Measurements from ENCODE around the gene ABCG2. TPM values are rescaled to one million over a fixed set of nuclear protein-coding genes. Genes with fewer than 3 reads are reported as not detected.

Gene ABCG2
- total and polyA plus RNA-seq, 11 donors: 0.27 to 8.0 (median 2.7) TPM

DNA sequence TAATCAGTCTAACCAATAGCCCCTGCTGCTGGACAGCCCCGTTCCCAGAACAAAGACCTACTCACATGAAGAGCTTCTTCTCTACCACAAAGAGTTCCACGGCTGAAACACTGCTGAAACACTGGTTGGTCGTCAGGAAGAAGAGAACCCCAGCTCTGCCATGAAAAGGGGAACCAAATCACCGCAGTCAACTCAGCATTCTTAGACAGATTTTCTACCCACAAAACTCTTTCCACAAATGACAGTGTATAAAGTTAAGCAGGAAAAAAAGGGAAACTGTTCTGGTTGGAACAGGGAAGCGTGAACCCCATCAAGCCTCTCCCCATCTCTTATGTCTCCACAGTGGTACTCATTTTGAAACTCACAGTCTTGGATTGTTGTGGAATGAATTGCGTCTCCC lies 57.3 kb downstream of the ABCG2 start:
- Histone ChIP-seq H3K4me1 (peaks cover 0 to 6% (median 0%) of the 10 kb centered on the region in 12 donors), H3K27ac (no peak overlapping the region), H3K27me3 (no peaks in the 10 kb centered on the region), H3K9me3 (no peaks in the 10 kb centered on the region), H3K4me3 (no peak overlapping the region), H3K36me3 (peaks cover 0 to 5% (median 0%) of the 10 kb centered on the region in 9 donors)
- ATAC-seq (peak in 3 of 4 donors; percentile 38 to 79 (median 72)), DNase-seq (peak in 3 of 5 donors; percentile 16 to 29 (median 26))
- 85 to 93% (median 90%) methylated on average over 6 of the region's 6 CpGs for WGBS, 4 donors
- no peak for TF ChIP-seq POLR2A (IDR thresholded peaks at IDR 0.05)
- TF ChIP-seq, protein P1, sequence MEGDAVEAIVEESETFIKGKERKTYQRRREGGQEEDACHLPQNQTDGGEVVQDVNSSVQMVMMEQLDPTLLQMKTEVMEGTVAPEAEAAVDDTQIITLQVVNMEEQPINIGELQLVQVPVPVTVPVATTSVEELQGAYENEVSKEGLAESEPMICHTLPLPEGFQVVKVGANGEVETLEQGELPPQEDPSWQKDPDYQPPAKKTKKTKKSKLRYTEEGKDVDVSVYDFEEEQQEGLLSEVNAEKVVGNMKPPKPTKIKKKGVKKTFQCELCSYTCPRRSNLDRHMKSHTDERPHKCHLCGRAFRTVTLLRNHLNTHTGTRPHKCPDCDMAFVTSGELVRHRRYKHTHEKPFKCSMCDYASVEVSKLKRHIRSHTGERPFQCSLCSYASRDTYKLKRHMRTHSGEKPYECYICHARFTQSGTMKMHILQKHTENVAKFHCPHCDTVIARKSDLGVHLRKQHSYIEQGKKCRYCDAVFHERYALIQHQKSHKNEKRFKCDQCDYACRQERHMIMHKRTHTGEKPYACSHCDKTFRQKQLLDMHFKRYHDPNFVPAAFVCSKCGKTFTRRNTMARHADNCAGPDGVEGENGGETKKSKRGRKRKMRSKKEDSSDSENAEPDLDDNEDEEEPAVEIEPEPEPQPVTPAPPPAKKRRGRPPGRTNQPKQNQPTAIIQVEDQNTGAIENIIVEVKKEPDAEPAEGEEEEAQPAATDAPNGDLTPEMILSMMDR (IDR thresholded peaks at IDR 0.05): no peak
- intact Hi-C loops (cut with DNase I): no loop called here

DNA sequence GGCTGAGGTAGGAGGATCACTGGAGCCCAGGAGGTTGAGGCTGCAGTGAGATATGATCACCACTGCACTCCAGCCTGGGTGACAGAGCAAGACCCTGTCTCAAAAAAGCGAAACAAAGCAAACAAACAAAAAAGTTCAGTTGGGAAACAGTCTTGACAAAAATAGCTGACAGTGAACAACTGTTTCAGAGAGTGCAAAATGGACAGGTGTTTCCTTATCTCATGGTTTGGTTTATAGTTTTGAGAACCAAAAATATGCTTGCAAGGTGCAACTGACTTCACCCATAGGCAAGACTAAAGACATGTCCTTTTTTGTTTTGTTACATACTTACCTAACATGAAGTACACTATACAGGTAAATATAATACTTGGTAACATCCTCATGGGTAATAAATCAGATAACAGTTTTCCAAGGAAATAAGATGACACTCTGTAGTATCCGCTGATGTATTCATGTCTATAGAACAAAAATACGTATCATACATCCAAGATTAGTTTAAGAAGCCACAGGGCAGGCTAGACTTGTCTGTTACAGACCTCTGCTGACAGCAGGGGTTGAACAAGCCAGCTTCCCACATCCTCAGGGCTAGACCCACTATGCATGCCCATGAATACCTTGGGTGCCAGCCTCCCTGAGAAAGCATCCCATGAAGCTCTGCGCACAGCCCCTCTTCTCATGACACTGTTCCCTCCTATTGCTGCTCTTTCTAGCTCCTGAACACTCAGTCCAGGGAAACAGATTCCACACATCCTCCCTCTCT lies 59.3 kb downstream of the ABCG2 start:
- Histone ChIP-seq H3K27ac (no peak overlapping the region), H3K4me3 (no peak overlapping the region), H3K27me3 (no peaks in the 10 kb centered on the region), H3K9me3 (no peaks in the 10 kb centered on the region), H3K36me3 (peaks cover 0 to 13% (median 0%) of the 10 kb centered on the region in 9 donors), H3K4me1 (no peaks in the 10 kb centered on the region)
- WGBS, 4 donors: 91 to 99% (median 94%) methylated on average over 4 of the region's 4 CpGs
- ATAC-seq (no peak), DNase-seq (no peak)
- intact Hi-C loops (cut with DNase I): no loop called here
- TF ChIP-seq, protein P1 (IDR thresholded peaks at IDR 0.05): no peak
- TF ChIP-seq POLR2A (IDR thresholded peaks at IDR 0.05): no peak

DNA sequence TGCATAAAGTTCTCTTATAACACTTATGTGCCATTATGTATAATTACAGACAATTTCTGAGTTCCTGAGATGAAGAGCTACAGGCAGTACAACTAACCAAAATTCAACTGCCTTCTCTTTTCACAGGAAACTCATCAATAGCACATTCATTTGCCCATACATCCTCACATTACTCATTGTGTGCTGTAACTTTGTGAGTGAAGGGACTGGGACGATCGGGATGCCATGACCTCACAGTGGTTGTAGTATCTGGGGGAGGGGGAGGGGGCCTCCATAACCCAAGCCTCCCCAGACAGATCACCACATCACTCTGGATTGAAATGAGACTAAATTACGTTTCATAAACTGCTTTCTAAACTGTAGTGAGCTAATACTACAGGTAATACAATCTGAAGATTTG lies 60.7 kb downstream of the ABCG2 start:
- Histone ChIP-seq H3K36me3 (peaks cover 0 to 16% (median 0%) of the 10 kb centered on the region in 9 donors), H3K9me3 (no peaks in the 10 kb centered on the region), H3K4me1 (no peaks in the 10 kb centered on the region), H3K27me3 (no peaks in the 10 kb centered on the region), H3K27ac (no peak overlapping the region), H3K4me3 (no peak overlapping the region)
- DNase-seq (no peak), ATAC-seq (no peak)
- intact Hi-C loops (cut with DNase I): no loop called here
- WGBS, 4 donors: 82 to 85% (median 83%) methylated on average over 3 of the region's 3 CpGs
- TF ChIP-seq POLR2A (IDR thresholded peaks at IDR 0.05): no peak
- TF ChIP-seq, protein P1 (IDR thresholded peaks at IDR 0.05): no peak

DNA sequence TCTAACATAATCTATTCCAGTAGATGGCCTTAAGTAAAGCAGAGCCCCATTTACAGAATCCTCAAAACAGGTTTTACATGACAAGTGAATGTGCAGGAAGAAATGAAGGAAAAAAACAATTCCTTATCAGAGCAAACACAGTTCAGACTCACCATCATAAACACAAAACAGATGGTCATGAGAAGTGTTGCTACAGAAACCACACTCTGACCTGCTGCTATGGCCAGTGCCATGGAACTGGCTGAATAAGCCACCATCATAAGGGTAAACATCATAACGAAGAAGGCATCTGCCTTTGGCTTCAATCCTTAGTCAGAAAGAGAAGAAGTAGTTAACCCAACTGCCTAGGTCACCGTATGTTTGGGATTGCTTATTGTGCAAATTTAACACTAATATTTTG lies 61.1 kb downstream of the ABCG2 start:
- H3K27me3 ChIP-seq: no peaks in the 10 kb centered on the region
- no peak for ATAC-seq
- peaks cover 0 to 16% (median 0%) of the 10 kb centered on the region in 9 donors for H3K36me3 ChIP-seq
- no peak overlapping the region for H3K4me3 ChIP-seq
- TF ChIP-seq, protein P1 (IDR thresholded peaks at IDR 0.05): no peak
- no peak for TF ChIP-seq POLR2A (IDR thresholded peaks at IDR 0.05)
- intact Hi-C loops (cut with DNase I): no loop called here
- H3K4me1 ChIP-seq: no peaks in the 10 kb centered on the region
- 85 to 89% (median 87%) methylated on average over 2 of the region's 2 CpGs for WGBS, 4 donors
- DNase-seq: no peak
- H3K9me3 ChIP-seq: no peaks in the 10 kb centered on the region
- H3K27ac ChIP-seq: no peak overlapping the region

All from heart left ventricle (tissue), 16 donors.